Activated CD8-positive, alpha-beta memory T cell treated with anti-CD3 and anti-CD28 coated beads for 1 hour (primary cell): Measurements from ENCODE around the gene LRRC38.
"Not testable (repeated sequence)": the region's sequence is repeated elsewhere in the genome, so short reads cannot be mapped to it uniquely, and the experiment has no call there.

Experiments
- DNase-seq, 2 donors: peaks; one replicate each; pipeline ENCODE4 v3.0.0-alpha.2; 2020; ENCODE audit warnings: low read depth in 1 of 2; ENCODE audit errors: extremely low read depth in 1 of 2

Gene LRRC38, protein sequence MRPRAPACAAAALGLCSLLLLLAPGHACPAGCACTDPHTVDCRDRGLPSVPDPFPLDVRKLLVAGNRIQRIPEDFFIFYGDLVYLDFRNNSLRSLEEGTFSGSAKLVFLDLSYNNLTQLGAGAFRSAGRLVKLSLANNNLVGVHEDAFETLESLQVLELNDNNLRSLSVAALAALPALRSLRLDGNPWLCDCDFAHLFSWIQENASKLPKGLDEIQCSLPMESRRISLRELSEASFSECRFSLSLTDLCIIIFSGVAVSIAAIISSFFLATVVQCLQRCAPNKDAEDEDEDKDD

DNA sequence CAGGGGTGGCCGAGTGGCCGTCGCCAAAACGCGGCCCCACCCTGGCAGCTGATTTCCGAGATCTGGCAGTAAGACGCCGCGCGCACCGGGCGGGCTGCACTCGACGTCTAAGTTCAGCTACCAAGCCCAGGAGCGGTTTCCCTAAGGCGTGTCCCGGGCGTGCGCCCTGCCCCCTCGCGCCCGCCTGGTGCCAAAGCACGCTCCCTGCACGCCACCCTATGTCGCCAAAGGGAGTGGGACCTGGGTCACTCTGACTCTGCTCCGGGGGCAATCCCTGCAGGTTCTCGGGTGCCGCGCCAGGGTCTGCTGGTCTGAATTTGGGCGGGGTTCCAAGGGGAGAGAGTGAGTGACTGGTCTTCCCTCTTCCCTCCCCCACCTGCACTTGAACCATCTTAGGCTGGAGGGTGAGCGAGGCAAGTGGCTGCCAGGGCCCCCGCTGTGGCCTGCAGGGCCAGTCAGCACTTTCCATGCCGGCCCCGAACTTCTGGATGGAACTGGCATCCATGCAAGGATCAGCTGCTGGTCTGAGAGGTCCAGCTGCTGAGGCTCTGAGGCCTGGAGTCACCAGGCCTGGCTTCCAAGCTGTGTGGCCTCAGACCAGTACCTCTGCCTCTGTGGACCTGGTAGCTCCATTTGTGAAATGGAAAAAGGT is at the start of gene LRRC38:
Gene LRRC38 (minus strand): TSS at position 109 of the 652 bp plus-strand sequence. CDS start 410 bp downstream, outside the sequence.
- no peak for DNase-seq

DNA sequence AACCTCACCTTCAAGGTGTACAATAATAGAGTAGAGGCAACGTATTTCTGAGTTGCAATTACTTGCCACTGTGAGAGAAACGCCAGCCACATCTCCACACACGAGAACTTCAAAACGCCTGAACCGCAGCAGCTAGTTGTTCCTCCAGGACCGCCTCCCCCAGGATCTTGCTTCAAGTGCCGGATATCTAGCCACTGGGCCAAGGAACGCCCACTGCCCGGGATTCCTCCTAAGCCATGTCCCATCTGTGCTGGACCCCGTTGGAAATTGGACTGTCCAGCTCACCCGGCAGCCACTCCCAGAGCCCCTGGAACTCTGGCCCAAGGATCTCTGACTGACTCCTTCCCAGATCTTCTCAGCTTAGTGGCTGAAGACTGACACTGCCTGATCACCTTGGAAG is 49.2 kb upstream of the LRRC38 start:
- DNase-seq, result not testable (repeated sequence)

DNA sequence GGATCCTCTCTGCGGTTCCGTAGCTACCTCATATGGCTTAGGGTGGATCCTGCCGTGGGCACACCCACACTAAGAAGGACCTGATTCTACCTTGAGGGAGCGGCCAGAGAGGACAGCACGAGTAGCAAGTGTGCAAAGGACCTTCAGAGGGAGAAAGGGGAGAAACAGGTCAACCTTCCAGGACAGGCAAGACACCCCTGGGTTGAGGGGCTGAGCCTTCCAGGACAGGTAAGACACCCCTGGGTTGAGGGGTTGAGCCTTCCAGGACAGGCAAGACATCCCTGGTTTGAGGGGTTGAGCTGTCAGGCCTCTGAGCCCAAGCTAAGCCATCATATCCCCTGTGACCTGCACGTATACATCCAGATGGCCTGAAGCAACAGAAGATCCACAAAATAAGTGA is 46.7 kb upstream of the LRRC38 start:
- no peak for DNase-seq

DNA sequence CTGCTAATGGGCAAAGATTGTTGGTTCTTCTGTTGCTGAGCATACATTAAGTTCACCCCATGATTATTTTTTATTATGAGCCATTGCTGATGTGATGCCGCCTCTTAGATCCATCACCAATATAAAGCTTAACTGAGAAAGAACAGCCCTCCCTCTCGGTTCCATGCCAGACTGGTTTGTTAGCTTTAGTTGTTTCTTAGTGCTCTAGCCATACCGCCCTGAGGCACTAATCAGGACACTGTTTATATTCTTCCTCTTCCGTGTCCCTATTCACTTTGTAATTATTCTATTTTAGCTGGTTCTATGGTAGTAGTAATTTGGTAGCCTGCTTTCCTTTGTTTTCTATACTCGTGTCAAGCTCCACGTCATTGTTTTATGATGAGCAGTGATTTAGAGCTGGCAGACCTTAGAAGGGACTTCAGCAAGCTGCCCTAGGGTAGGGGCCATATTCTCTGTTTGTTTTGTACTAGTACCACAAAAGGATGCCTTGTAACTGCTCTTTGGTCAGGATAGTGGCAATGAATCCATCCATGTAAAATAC is 42.5 kb upstream of the LRRC38 start:
- no peak for DNase-seq

DNA sequence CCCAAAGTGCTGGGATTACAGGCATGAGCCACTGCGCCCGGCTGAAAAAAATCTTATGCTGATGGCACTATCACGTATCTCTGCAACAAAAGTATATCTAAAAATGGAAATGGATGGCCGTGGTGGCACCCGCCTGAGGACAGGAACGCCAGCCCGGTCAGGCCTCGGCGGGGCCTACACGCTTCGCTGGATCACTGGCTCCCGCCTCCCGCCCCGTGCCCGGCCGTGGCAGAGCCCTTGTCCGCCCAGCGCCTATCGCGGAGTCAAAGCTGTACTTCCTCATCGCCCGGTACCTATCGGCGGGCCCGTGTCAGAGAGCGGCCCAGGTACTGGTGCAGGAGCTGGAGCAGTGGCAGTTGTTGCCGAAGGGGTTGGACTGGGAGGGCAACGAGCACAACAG is 41.0 kb upstream of the LRRC38 start:
- no peak for DNase-seq

DNA sequence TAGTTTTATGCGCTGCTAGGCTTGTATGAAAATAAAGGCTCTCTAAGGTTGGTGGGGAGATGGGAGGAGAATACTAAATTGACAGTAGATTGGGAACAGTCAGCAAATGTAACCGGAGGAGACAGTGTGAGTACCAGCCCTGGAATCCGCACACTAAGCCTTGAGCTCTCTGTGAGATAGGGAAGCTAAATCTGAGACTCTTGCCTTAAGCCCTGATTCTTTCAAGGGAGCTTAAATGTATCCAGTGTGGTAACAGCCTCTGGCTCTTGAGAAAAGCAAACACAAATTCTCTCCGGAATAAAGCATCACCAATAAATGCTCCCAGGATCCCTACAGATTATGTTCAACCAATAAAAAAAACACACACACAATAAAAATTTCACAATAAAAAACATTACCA is 36.9 kb upstream of the LRRC38 start:
- DNase-seq, result no peak

DNA sequence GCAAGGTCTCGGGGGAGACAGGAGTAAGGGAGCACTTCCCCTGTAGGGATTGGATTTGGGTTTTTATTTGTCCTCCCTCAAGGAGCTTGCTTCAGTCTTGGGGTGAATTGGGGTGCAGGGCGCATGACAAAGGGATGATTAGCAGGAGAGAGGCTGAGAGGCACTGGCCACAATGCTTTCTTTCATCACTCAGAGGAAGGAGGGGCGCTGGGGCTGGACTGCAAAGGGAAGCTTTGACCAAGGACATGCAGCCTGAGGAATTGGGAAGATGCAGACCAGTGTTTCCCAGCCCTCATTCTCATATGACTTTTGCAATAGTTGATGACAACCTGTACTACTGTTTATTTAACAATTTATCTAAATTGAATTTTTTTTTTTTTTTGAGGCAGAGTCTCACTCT is 35.7 kb upstream of the LRRC38 start:
- DNase-seq, result no peak

DNA sequence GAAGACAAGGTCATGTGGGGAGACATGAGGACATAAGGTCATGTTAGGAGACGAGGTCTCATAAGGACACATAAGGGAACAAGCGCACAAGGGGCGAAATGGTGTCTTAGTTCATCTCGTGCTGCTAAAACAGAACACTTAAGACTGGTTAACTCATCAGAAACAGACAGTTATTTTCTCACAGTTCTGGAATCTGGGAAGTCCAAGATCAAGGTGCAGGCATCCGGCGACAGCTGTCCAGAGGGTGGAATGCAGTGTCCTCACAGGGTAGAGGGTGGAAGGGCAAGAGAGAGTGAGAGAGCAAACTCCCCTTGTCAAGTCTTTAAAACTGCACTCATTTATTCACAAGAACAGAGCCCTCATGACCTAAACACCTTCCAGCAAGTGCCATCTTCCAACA is 35.2 kb upstream of the LRRC38 start:
- DNase-seq, result no peak

DNA sequence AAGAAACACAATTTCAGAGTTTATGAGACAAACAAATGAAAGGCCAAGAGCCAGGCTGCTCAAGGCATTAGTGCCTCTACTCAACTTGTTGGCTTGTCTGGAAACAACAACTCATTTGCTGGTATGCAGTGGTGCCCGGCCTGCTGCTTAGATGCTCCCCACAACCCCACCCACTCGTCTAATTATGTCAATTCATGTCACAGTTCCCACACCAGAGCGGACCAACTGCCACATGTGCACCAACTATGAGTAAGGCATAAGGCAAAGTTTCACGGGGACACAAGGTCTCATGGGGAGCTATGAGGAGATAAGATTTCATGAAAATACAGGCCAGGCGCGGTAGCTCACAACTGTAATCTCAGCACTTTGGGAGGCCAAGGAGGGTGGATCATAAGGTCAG is 34.5 kb upstream of the LRRC38 start:
- no peak for DNase-seq

DNA sequence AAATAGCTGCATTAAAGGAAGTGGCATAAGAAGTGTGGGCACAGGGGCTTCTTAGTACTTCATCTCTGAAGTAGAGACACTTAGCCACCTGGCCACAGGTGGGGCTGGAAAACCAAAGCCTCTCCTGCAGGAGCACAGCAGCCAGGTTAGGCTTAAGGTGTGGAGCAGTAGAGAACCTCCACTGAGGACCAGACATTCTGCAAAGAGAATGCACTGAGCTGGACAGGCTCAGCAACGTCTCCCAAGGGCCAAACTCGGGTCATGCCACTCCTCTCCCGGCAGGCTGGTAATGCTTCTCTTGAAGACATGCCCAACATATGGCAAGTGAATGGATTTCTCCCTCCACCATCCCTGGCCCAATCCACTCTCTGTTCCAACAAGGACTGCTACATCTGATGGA is 33.0 kb upstream of the LRRC38 start:
- no peak for DNase-seq

DNA sequence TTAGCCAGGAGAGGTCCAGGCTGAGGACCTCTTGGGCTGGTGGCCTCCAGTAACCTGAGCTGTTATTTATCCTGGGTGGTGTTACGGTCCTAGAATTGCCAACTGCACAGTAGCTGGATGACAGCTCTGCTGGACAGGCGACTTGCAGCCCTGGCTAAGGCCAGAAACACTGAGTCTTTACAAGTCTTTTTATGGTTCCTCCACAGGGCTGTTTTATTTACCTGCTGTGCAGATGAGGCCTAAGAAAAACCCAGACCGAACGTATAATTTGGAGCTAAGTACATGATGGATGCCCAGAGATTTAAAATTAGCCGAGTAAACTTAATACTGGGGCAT is 30.4 kb upstream of the LRRC38 start:
- DNase-seq, result no peak

DNA sequence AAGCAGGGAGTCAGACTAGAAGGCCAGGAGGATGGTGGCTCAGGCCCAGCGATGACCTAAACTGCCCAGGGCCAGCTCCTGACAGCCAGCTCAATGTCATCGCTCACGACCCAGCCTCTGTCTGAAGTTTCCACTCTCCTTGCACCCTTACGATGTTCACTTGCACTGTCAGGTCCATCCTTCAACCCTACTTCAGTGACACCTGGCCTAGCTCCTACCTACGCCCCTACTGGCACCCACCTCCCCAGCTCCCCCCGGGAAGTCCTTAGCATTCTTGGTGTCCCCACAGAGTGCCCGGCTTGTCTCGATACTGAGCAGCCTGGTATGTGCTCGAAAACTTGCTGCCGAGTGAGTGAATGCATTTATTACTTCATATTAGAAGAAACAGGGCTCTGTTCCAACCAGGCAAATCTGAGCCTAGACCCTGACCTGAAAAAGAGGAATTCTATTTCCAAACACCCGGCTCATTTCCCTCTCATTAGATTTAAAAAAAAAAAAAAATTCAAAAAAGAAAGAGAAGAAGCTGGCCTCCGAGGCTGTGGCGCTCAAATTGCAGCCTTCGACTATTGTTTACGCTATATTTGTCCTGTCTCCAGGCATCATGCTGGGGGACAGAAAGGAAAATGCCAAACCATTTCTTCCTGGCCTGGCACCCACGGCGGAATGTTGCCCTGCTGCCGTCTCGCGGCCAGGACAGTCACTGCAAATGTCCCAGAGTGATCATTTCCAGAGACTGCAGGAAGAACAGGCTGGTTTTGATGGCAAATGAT is 29.8 kb upstream of the LRRC38 start:
- DNase-seq, result no peak

DNA sequence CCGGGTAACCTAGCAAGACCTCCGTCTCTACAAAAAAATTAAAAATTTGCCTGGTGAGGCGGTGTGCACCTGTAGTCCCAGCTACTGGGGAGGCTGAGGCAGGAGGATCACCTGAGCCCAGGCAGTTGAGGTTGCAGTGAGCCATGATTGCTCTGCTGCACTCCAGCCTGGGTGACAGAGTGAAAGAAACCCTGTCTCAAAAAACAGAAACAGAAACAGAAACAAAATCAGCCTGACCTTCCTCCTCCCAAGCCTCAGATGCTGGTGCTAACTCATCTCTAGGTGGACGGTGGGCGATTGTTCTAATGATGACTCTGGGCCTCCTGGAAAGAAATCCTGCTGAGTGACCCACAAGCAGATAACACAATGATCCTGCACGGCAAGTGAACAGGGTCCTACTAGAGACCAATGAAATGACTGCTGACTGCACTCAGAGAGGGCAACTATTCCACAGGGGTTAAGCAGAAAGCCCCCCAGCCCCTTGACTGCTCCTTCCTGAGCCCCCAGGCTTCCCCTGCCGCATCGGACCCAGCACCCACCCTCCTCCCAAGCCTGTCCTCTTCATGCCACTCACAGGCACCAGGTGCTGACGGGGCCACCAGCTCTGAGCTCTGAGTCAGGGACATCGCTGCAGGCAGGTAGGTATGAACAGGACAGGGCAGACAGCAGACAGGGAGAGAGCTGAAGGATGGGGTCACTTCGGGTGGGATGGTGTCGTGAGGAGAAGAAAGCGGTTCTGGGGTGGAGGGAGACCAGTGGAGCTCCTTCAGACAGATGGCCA is 27.8 kb upstream of the LRRC38 start:
- DNase-seq, result no peak

DNA sequence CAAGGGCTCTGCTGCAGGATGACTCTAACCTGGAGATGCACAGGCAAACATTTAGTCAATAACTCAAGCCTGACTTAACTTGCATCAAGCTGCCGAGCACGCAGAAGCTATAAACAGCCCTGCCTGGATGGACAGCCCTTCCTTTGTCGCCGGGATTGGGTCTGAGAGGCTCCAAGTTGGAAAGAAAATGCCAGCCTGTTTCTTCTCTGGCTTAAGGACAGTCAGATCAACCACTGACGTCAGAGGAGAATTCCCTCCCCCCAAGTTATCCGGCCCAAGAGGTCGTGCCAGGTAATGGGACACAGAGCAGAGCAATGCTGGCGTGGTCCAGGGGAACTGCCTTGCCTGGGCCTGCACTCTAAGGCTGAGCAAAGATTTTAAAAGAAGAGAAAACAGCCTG is 27.1 kb upstream of the LRRC38 start:
- no peak for DNase-seq

DNA sequence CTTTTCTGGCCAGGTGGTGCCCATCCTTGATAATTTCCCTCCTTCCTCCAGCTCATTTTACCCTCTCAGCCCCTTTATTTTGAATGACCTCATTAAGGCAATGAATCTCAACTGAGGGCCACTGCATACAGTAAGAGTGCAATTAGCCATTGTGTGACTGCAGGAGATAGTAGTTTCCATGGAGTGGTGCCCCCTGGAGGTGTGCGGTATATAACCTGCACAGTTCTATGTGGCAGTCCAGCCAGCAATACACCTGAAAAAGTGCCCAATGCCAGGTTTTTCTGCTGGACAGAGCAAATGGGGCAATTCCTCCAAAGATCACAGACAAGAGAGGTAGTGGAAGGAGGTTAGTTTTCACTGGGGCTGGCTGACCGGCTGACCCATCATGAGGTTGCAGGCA is 25.9 kb upstream of the LRRC38 start:
- DNase-seq, result no peak

DNA sequence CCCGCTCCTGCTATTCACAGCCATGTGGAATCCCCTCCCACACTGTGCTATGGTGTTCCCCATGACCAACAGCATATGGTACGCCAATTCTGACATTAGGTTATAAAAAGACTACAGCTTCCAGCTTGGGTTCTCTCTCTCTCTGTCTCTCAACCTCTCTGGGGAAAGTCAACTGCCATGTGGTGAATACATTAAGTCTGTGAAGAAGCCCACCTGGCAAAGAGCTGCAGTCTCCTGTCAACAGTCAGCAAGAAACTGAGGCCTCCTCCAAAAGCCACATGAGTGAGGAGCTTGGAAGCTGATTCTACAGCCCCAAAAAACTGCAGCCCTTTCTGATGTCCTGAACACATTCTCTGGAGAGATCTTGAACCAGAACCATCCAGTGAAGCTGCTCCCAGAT is 25.0 kb upstream of the LRRC38 start:
- DNase-seq, result no peak

DNA sequence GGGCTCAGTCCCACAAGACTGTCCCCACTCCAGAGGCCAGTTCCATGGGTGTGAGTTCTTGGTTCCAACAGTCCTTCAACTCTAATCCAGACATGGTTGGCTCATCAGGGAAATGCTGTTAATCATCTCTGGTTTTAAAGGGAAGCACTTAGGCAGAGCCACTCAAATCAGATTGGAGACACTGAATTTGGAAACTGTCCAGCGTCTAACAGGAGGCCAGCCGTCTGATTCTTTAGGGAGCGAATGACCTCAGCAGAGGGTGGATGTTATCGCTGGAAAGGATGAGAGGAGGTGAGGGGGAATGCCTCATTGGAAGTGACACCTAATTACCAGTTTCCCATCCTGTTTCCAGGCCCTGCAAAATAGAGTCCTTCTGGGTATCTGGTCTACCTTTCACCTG is 22.8 kb upstream of the LRRC38 start:
- no peak for DNase-seq

DNA sequence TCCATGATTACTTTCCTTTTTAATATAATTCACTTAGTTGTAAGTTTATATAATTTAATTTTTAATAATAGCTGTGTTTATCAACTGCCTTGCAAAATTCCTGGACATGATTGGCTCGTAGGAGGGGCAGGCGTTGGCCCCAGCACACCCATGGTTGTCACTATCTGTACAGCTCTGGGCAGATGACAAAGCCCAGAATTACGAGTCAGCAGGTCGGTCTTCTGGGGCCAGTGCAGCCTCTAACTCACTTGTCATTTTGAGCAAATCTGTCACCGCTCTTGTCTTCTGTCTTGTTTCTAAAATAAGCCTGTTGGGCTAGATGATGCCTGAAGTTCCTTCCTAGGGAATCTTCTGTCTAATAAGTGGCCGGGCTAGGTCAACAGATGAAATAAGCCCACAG is 21.4 kb upstream of the LRRC38 start:
- DNase-seq, result no peak

DNA sequence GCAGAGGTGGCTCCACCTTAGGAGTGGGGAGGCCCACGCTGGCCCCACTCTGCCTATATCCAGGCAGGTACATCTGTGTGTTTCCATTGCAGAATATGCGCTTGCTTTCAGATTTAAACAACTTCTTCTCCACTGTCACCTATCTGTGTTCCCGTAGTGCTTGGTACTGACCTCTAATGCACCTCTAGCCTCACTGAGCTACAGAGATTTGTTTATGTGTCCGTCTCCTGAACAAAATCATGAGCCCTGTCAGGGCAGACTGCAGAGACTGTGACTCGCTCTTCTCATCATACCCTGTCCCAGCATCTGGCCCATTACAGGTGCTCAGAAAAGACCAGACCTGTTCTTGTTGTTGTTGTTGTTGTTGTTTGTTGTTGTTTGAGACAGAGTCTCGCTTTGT is 14.5 kb upstream of the LRRC38 start:
- DNase-seq, result no peak

DNA sequence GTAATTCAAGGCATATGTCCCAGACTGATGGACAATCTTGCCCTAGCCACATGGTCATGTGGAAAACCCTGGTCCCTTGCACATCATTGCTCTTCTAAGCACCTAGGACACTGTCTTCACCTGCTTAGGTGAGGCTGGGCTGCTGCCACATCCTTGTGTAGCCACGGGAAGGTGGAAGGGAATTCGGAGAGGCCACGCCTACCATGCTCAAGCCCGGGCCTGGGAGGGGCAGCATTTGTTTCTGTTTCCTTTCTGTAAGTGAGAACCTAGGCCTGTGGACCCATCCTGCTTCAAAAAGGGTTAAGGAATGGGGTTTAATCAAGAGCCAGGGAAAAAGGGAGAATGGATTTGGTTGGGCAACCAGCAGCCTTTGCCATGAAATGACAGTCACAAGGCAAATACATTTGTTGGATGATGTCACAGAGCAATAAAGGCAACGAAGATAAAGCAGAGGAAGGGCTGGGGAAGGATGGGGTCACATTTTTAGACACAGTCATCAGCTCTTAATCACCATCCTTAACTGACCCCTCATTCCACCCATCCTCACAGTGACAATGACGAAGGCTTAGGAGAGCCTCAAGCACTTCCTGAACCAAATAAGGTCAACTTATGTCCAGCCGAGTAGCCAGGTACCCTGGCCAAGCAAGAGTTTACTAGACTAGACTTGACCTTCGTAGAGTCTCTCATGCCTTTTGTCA is 10.1 kb upstream of the LRRC38 start:
- DNase-seq, result no peak

DNA sequence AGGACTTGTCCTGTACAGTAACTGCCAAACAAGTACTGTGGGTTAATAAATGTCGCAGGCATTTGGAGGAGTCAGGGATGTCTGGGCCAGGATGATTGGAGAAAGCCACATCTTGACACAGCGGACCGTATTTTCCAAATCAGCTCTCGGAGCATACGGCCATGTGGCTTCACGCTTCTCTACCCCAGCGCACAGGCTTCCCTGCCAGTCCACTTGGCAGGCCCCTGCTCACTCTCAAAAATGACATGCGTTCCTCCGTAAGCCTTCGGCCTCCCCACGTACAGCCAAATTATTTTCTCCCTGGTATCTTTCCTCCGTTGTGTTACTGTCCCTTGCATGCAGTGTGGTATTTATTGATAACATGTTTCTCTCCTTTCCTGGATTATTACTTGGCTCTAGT is 7.2 kb upstream of the LRRC38 start:
- no peak for DNase-seq
